NCI-H2081 (cell line): ENCODE measurements around the gene OR5M8.

Experiments
- DNase-seq, 2 experiments: peaks; one replicate each; lab custom pipeline; 2025; lab: John Stamatoyannopoulos, UW

Gene OR5M8

DNA sequence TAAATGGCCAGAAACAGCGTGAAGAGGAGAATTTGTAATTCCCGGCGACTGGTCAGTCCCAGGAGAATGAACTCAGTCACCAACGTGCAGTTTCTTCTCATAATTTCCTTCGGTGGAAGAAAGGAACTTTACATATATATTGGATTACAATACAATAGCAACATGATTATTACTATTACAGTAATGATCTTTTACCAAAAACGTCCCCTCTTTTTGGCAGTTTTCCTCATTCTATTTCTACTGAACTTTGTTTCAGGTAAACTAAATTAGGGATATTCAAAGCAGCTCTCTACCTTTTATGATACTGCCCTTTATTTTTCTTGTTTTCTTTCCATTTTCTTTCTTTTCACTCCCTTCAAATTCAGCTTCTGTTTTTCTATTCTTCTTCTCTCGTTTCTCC, at the start of gene OR5M8:
OR5M8 (minus strand) TSS at position 101 of the 400 bp plus-strand sequence; CDS start at position 101, 0 bp downstream.
- DNase-seq, result no peak

DNA sequence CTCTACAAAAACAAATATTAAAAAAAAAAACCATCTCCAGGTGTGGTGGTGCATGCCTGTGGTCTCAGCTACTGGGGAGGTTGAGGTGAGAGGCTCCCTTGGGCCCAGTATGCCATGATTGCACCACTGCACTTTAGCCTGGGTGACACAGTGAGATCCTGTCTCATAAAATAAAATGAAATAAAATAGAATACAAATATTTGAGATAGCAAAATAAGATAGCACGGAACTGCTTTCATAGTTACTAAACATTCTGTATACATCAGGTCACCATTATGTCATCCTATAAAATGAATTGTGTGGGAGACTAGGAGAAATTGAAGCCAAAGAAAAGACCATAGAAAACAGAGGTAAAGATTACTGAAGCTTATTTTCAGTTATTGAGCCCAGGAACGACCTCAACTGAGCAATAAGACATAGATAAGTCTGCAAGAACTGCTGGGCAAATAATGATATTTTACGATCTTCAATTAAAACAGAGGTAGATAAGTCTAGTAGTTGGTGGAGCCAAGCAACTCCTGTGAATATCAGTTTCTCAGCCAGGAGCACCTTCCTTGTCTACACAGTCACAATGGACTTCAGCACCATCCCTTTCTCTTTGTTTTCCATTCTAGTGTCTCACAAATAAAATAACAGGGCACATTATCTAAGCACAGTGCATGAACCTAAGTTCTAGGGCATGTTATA, 42.0 kb upstream of the OR5M8 start:
- no peak for DNase-seq

DNA sequence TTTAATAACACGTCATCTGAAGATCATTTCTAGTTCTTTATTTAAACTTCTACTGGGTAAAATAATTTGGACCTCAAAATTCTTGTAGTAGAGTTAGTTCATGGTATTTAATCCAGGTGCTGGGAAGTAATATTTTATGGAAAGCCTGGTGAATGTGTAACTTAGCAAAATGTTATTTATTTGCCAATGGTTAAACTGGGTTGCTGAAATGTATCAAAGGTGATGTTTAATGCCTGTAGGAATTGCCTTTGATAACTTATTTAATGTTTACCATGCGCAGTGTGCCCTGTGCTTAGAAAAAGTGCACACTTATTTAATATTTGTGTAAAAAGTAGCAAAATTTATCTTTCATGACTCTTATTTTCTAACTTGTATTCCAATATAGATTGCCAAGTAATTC, 40.7 kb upstream of the OR5M8 start:
- no peak for DNase-seq

DNA sequence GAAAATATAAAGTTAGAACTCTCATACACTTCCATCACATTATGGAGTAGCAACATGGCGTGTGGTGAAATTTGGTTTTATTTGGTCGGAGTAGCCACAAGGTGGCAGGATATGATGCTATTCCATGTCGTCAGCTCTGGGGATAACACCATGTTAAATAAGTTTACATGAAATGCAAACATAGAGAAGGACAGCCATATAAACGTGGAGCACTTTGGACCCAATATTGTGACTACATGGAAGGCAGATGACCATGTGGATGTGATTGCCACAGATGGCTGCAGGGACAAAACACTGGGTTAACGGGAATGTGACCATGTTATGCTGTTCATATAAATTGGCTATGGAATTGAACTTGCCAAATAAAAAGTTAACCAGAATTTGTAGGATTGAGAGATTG, 30.8 kb upstream of the OR5M8 start:
- DNase-seq, result no peak

DNA sequence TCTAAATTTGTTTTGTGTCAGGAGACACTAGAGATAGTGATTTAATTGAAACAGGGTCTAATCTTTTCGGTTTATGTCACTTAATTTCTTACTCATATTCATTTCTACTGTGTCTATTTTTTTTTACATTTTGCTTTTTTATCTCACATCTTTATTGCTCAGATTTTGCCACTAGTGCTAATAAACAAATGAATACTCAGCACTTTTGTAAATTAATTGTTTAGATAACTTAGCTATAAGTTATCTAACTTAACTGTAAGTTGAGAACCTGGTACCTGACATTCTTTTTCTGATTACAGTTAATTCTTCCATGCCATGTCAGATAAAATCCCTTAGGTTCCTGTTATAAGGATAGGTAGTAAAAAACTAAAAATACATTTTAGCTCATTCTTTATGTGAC, 22.1 kb upstream of the OR5M8 start:
- no peak for DNase-seq

DNA sequence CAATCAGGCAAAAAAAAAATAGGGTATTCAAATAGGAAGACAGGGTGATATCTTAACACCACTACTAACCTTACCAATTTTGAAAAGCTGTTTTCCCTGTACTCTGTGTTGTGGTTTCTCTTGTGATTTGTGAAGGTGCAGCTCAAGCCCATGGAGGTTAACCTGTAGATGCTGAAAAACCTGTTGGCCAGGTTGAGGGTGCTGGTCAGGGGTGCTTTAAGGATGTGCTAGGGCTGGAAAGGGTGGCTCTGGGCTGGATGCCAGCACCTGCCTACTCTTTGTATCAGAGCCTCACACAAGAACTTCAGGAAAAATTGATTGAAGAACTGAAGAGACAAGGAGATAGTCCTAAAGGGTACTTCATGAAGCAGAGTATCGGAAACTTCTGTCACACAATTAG, 18.3 kb upstream of the OR5M8 start:
- DNase-seq, result no peak

DNA sequence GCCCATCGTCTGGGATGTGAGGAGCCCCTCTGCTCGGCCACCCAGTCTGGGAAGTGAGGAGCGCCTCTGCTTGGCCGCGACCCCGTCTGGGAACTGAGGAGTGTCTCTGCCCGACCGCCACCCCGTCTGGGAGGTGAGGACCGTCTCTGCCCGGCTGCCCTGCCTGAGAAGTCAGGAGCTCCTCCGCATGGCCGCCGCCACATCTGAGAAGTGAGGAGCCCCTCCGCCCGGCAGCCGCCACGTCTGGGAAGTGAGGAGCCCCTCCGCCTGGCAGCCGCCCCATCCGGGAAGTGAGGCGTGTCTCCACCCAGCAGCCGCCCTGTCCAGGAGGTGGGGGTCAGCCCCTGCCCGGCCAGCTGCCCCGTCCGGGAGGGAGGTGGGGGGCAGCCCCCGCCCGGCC, 5.8 kb upstream of the OR5M8 start:
- no peak for DNase-seq

DNA sequence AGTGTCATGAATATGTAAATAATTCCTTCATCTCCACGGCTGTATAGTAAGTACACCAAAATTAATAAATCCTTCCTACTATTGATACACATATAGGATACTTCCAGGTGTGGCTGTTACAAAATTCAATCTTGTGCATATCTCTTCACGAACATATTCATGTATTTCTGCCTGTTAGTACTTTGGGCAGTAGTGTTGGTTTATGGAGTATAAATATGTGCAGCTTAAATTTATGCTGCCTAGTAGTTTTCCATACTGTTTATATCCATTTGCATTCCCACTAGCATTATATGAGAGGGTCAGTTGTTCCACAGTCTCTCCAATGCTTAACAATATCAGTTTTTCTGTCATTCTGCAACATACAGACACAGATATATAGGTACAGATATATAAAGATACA, 3.9 kb upstream of the OR5M8 start:
- DNase-seq, result no peak

DNA sequence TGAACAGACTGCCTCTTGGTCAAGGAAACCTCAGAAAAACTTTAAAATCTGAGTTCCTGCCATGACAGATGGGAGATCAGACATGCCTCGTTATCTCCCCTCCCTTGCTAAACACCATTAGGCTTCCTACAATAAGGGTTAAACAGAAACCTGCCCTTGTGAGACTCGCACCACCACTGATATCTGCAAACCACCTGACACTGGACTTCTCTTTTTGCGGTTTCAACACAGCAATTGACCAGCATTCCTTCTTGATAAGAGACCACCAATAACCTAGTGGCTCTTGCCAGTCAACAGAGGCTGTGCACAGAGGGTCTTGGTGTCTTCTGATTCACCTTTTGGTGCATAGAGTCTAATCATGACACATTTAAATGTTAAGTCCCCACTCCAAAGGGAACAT, 4.4 kb downstream of the OR5M8 start:
- DNase-seq, result no peak

DNA sequence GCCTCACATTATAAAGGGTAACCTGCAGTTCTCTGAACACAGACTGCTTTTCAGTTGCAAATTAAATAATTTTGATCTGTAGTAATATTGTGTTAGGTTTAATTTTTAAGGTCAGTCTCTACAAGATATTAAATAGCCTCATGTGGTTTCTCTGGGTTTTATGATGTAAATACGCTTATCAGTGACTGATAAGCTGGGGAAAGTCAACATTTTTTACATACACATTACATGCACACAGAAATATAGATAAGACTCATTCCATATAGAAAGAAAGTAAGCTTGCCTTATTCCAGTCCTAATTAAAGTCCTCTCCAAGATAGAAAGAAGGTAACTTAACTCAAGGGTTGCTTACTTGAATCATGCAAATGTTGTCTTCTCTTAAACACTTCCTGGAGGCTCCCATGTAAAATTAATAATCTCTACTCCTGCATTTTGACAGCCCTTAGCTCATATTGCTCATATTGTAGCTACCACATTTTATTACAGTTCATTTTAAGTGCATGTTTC, 16.4 kb downstream of the OR5M8 start:
- no peak for DNase-seq

DNA sequence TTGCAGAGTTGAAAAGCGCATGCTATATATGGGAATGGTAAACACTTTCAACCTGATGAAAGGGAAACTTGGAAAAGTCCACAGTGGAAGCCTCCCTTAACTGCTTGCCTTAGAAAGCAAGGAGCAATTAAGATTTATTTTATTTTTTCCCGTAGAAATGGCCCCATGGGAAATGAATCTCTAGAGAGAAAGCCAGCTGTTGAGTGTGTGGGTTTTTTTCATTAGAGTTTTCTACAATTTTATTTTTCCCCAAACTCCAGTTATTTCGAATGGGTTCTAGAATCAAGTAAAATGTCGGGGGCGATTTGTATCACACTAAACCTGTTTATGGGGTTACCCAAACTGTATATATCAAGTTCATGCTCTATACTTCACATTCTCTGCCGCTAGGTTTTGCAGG, 17.9 kb downstream of the OR5M8 start, which contains the start of gene OR5M3:
OR5M3 (minus strand) TSS at position 101 of the 400 bp plus-strand sequence. CDS start 2,855 bp downstream, outside the sequence.
- no peak for DNase-seq

DNA sequence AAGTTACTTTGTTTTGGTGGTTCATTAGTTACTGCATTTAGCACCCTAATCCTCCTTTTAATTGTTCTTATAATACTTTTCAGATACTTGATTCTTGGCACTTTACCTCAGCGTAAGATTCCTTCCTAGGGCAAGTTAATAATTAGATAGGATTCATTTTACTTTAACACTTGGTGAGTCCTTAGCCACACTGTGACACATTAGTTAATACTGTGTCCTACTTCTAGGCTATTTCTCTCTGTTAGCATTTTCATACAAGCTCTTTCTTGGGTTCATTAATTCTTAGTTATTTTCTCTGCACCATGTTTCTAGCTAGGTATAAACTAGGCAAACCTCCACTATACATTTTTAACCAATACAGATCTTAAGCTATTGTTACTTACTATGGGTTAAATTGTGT, 34.1 kb downstream of the OR5M8 start:
- no peak for DNase-seq

DNA sequence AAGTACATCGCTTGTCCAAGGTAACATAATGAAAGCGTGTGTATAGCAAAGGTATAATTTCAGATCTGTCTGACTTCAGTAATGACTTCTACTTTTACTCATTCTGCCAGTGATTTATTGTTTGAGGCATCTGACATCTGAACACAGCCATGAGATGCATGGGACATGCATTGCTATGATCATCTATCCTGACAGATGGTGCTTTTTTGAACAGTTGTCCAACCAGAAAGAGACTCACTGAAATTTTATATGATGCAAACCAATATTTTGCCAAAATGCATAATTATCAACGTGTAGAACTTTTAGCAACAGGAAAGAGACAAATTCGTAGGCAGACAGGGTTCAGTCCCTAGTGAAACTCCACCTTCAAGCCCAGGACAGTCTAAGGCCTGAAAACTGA, 37.6 kb downstream of the OR5M8 start:
- no peak for DNase-seq
